KBM-7 (cell line): ENCODE measurements around the gene TNIK.

Experiments
- DNase-seq: peaks from one replicate; pipeline ENCODE4 v3.0.0-alpha.2; 2015
- in situ Hi-C: fragments of 300-500 bp; cut with MboI; formaldehyde crosslinking; loops from 2 replicates; pipeline ENCODE4 v1.14.3; 2020; ENCODE audit warnings: low sequenced_read_pairs, low pct_unique_long_range_greater_than_20kb, mixed read lengths

TNIK gene

GRCh38 chr3:171181907-171182690 is 278.1 kb downstream of the TNIK start:
- in situ Hi-C loops, result loop anchor here (25.0 kb wide), 1 partner anchor 280 kb away; the partner anchor contains the start of gene TNIK
- no peak for DNase-seq

DNA sequence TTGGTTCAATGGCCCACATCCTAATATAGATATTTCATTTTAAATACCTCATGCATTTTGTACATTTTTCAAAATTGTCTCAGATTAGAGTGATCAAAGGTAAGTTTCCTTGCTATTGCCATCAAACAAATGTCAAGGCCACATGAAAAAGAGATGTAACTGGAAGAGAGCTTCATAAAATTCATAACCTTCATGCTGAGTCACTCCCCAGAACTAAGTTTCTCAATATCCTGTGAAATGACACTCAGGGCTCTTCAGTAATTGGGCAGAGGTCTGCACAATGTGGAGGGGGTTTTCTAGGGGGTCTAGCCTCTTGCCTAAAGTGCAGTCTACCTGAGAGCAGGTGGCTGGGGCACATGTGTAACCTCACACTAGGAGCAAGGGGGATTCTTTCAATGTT is 281.5 kb downstream of the TNIK start:
- in situ Hi-C loops, result loop anchor here (25.0 kb wide), 1 partner anchor 284 kb away; the partner anchor contains the start of gene TNIK

DNA sequence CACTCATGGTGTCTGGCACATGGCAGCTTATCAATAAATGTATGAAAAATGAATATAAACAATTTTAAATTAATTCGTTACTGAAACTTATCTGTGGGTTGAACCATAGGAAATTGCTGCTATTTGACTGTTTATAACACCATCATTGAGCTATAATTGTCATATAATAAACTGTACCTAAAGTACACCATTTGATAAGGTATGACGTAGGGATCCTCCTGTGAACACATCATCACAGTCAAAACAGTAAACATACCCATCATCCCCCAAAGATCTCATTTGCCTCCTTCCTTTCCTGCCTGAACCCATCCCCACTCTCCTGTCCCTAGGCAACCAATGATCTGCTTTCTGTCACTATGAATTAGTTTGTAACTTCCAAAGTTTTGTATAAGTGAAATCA is 282.7 kb downstream of the TNIK start:
- DNase-seq, result no peak
- in situ Hi-C loops, result loop anchor here (25.0 kb wide), 1 partner anchor 285 kb away; the partner anchor contains the start of gene TNIK

More for the DNA sequence above, 281.5 kb downstream of the TNIK start:
- no peak for DNase-seq

DNA sequence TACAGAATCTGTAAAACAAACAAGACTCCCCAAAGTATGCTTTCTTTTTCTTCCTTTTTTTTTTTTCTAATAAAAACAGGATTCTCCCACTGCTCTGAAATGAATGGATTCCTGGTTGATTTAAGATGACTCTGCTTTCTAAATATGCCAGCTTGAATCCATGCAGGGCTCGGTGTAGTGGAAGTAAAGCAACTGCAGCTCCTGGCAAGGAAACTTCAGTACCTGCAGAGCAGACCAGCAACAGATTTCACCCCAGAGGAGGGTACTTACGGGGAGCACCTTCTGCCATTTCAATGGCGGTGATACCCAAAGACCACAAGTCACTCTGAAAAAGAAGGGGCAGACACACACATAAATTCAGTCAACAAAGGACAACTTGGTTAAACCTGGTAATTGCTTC is 283.1 kb downstream of the TNIK start:
- in situ Hi-C loops, result loop anchor here (25.0 kb wide), 1 partner anchor 285 kb away; the partner anchor contains the start of gene TNIK
- no peak for DNase-seq

DNA sequence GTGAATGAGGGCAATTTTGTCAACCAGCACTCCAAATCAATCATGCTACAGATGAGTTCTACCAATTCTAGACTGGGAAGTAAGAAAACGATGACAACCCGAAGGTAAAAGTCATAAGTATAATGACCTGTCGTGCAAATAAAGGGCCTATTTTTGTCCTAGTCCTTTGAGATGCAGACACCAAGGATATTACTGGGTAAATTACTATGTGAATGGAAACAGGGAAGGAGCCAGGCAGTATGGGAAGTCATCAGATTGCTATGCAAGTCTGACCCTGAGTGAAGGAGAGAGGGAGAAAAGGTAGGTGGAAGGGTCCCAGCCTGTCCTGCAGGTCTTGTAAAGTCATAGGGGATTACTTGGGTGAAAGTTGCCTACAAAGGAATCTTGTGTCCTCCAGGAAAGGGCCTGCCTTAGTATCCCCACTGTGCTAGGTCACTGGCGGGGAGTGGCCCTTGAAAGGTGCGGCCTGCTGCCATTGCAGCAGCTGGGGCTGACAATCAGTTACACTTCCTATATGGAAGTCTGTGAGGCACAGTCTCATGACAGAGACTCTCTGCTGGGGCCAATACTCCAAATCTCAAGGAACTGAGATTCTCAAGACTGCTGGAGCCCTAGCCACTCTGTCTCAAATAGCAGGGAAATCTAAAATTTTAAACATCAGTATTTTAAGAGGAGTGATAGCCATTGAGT is 283.8 kb downstream of the TNIK start:
- no peak for DNase-seq
- in situ Hi-C loops, result loop anchor here (25.0 kb wide), 1 partner anchor 286 kb away; the partner anchor contains the start of gene TNIK

DNA sequence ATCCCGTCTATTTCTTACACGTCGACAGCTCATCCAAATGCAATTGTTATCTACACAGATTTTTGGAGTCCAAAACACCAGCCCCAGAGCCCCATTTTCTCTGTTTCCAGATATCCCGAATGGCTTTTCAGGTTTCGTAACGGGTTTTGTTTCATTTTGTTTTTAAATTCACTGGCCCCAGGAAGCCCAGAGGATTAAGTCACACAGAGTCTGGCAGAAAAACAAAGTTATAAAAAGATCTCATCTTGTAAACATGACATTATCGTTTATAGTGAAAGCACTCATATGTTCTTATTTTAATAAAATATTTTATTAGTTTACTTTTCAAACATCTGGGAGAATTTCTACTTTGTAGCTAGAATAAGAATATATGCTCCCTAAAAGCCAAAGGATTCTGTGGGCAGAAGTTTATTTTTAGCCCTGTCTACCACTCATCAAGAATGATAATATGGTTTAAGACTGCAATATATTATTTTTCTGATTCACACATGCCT is 284.4 kb downstream of the TNIK start:
- in situ Hi-C loops, result loop anchor here (25.0 kb wide), 1 partner anchor 287 kb away; the partner anchor contains the start of gene TNIK
- no peak for DNase-seq

- DNase-seq, result no peak
- in situ Hi-C loops, result loop anchor here (25.0 kb wide), 1 partner anchor 389 kb away; no protein-coding TSS in a partner anchor
Observed at GRCh38 chr3:171173736-171174135, 286.5 kb downstream of the TNIK start.

GRCh38 chr3:171172070-171172469 is 288.1 kb downstream of the TNIK start:
- DNase-seq, result no peak
- in situ Hi-C loops, result loop anchor here (25.0 kb wide), 1 partner anchor 390 kb away; no protein-coding TSS in a partner anchor

DNA sequence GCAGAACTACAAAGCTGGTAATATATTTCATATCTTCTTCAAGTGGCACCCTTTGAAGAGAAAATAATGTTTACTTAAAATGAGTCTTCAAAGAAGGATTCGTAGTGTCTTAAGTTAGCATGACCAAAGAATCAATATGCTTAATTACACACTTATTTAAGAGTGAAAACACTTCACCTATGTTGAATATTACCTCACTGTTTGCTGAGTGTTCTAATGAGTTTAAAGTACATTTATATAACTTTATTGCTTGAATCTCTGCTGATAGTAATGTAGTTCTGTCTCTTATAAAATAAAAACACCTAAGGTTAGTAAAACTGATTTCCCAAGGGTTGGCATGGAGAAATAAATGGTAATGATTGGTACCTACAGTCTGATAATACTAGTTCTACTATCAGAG is 290.3 kb downstream of the TNIK start:
- no peak for DNase-seq
- in situ Hi-C loops, result loop anchor here (25.0 kb wide), 1 partner anchor 392 kb away; no protein-coding TSS in a partner anchor

DNA sequence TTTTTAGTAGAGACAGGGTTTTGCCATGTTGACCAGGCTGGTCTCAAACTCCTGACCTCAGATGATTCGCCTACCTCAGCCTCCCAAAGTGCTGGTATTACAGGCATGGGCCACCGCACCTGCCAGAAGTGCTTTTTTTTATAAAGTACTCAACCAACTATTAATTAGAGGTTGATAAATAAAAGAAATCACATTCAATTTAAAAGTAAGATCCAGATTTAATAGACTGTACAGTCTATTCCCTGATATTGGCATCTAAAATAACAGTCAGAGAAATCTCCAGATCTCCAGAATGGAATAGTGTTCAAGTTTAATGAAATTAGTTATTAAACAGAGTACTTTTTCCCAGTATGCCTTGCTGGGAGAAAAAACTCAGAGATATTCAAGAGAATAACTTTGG is 290.8 kb downstream of the TNIK start:
- in situ Hi-C loops, result loop anchor here (25.0 kb wide), 1 partner anchor 393 kb away; no protein-coding TSS in a partner anchor
- no peak for DNase-seq

DNA sequence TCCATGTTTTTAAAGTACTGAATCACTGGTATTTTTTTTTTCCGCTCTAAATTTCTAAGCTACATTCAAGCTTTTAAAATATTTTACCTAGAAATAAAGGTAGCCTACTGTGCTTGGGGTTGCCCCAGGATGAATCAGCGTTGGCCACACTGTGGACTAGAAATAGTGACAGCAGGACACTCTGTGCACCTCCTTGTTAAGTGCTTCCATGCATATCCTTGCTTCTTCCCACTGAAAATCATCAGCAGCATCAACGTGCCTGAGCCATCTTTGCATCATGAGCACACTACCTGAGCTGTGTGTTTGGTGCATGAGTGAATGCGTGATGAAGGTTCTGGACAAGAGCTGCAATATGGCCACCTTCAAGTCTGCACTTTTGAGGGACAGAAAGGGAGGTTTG is 291.7 kb downstream of the TNIK start:
- no peak for DNase-seq
- in situ Hi-C loops, result loop anchor here (25.0 kb wide), 1 partner anchor 394 kb away; no protein-coding TSS in a partner anchor

GRCh38 chr3:171168086-171168485 is 292.1 kb downstream of the TNIK start:
- in situ Hi-C loops, result loop anchor here (25.0 kb wide), 1 partner anchor 394 kb away; no protein-coding TSS in a partner anchor
- no peak for DNase-seq

GRCh38 chr3:171165983-171166382 is 294.2 kb downstream of the TNIK start:
- no peak for DNase-seq
- in situ Hi-C loops, result loop anchor here (25.0 kb wide), 1 partner anchor 396 kb away; no protein-coding TSS in a partner anchor

DNA sequence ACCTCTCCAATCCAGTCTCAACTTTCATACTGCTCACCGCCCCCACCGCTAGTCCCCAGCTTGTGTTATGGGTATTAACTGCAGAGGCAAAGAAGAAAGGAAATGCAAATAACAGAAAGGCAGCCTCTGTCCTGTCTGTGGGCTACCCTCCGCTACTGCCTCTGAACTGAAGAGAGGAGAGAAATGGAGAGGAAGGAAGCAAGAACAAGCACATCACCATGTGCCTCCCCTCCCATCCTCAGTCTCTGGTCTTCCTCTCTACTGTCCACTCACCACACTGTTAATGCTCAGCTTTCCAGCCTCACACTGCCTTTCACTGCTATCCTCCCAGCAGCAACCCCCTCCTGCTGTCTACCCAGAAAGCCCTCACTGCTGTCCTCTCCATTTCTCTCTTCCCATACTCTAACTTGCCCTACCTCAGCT is 294.7 kb downstream of the TNIK start:
- in situ Hi-C loops, result loop anchor here (25.0 kb wide), 1 partner anchor 397 kb away; no protein-coding TSS in a partner anchor

DNA sequence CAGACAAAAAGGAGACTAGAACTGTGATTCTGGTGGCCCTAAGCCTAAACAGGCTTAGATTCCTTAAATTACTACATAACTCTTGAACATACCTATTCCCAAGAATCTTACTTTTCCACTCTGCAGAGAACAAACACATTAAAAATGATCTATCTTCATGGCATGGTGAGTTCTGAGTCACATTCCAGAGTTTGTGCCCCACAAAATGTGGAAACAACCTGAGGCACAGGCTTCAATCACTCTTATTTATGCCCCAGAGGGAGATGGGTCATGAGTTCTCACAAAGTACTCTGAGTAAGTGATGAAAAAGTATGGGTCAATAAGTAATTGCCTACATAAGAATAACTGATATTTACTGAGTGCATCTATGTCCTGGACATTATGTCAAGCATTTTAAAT is 296.1 kb downstream of the TNIK start:
- in situ Hi-C loops, result loop anchor here (25.0 kb wide), 1 partner anchor 398 kb away; no protein-coding TSS in a partner anchor

More for the DNA sequence above, 294.7 kb downstream of the TNIK start:
- DNase-seq, result no peak

DNA sequence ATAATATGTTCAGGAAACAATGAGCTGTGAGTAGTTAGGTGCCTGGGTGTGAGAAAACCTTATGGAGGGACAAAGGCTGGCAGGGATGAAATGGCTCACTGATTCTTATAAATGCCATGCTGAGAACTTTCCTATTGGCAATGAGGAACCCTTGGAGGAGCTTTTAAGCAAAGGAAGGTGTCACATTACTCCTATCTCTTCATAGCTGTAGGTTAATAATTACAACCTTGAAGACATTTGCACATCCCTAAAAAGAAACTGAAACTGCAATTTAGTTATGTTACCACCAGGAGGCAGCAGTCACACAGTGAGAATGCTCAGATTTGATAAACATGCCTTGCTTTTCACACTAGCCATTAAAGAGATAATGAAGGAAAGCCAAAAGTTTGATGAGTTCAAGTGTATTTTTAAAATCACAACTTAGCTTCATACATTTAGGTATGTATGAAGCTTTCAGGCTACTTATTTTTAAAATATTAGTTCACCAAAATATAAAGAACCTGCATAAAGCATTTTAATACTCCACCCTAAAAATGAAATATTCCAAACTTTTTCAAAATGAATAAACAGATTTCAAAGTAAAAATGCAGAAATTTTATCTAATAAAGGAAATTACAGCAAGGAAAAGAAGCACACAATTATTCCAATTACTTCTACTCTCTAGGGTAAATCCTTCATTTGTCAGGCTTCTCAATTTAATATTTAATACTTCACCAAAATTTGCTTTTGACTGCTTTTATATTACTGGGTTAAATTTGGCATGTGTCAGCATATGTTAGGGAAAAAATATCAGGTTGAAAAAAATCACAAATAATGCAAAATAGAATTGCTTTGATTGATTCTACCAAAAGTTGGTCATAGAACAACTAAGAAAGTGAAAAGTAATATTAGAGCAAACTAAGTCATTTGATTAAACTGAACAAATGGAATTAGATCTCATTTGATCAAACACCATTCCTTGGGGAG is 296.8 kb downstream of the TNIK start:
- in situ Hi-C loops, result loop anchor here (25.0 kb wide), 1 partner anchor 399 kb away; no protein-coding TSS in a partner anchor
- DNase-seq, result peak; percentile 62

More for the DNA sequence above, 296.1 kb downstream of the TNIK start:
- DNase-seq, result no peak

- DNase-seq, result no peak
Observed at GRCh38 chr3:171160325-171160724, 299.9 kb downstream of the TNIK start.

GRCh38 chr3:171159822-171160157 is 300.4 kb downstream of the TNIK start:
- no peak for DNase-seq
- in situ Hi-C loops, result loop anchor here (25.0 kb wide), 1 partner anchor 403 kb away; no protein-coding TSS in a partner anchor

More at GRCh38 chr3:171160325-171160724, 299.9 kb downstream of the TNIK start:
- in situ Hi-C loops, result loop anchor here (25.0 kb wide), 1 partner anchor 402 kb away; no protein-coding TSS in a partner anchor
